Medulla oblongata (tissue), 1 donor: ENCODE results near the gene CCNG1.
"Not testable (repeated sequence)": the region's sequence is repeated elsewhere in the genome, so short reads cannot be mapped to it uniquely, and the experiment has no call there.

Source experiments
- DNase-seq: peaks from one replicate; pipeline ENCODE4 v3.0.0-alpha.2; 2015; ENCODE audit errors: extremely low spot score

Gene CCNG1

DNA sequence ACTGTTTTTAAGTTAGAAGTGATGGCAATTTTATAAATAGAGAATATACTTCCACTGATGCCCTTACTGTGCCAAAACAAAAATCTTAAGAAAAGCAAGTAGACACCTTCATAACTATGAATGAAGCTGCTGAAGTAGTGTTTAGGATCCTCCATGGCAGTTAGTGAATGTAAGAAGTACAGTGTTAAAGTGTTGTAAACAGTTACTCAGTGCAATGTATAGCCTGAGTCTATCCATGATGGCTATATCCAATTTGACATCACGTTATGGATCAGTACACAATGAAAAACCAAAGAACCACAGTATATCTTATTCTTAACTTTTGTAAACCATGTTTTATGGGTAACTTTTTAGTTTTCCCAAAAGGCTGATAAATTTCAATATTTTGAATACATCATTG, 7.1 kb downstream of the CCNG1 start:
- DNase-seq = no peak

DNA sequence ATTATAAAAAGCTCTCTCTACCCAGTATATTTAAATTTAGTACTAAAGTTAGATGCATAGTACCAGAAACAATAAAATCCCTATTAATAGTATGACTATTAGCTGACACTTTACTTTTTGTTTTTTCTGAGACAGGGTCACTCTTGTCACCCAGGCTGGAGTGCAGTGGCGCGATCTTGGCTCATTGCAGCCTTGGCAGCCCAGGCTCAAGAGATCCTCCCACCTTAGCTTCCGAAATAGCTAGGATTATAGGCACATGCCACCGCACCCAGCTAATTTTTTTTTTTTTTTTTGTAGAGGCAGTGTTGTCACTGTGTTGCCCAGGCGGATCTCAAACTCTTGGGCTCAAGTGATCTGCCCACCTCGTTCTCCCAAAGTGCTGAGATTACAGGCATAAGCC, 8.0 kb downstream of the CCNG1 start:
- DNase-seq = no peak

DNA sequence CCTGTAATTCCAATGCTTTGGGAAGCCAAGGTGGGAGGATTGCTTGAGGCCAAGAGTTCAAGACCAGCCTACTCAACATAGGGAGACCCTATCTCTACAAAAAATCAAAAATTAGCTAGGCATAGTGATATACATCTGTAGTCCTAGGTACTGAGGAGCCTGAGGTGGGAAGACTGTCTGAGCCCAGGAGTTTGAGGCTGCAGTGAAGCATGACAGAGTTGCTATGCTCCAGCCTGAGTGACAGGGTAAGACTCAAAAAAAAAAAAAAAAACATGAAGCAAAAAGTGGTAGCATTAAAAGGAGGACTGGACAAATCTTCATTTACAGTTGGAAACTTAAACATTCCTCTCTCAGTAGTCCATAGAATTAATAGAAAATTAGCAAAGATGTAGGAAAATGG, 9.8 kb downstream of the CCNG1 start:
- DNase-seq = no peak

GRCh38 chr5:163447875-163448274, 10.5 kb downstream of the CCNG1 start:
- no peak for DNase-seq

DNA sequence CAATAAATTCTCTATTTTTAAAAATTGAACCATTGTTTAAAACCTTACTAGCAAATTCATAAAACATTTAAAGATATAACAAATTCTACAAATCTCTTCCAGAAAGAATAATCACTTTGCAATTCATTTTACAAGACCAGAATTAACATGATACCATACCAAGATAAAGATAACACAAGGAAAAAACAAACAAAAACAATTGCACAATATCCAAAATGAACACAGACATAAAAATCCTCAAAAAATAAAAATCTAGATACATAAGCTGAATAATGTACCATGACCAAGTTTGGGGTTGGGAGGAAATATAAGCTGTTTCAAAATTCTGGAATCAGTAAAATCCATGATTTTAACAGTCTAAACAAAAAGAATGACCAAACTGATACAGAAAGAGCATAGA, 11.1 kb downstream of the CCNG1 start:
- no peak for DNase-seq

DNA sequence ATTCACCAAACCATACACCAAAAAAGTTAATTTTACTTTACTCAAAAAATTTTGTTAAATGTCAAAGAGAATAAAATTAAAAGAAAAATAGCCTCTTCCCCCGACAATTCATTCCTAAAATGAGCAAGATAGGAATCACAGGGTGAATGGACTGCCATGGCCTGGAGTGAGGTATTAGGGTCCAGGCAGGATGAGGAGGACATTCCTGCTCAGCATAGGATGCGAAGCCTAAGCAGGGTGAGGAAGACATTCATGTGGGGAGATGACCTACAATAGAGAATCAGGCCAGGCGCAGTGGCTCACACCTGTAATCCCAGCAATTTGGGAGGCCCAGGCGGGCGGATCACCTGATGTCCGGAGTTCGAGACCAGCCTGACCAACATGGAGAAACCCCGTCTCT, 14.1 kb downstream of the CCNG1 start:
- DNase-seq = no peak

GRCh38 chr5:163453705-163454104, 16.3 kb downstream of the CCNG1 start:
- DNase-seq = no peak

DNA sequence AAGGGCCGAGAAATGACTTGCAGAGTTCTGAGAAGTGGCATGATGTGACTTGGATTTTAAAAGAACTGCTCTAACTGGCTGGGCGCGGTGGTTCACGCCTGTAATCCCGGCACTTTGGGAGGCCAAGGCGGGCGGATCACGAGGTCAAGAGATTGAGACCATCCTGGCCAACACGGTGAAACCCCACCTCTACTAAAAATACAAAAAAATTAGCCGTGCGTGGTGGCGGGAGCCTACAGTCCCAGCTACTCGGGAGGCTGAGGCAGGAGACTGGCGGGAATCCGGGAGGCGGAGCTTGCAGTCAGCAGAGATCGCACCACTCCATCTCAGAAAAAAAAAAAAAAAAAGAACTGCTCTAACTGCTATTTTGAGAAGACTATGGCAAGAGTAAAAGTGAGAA, 18.0 kb downstream of the CCNG1 start:
- DNase-seq = not testable (repeated sequence)

GRCh38 chr5:163456029-163456589, 18.7 kb downstream of the CCNG1 start:
- no peak for DNase-seq

GRCh38 chr5:163456840-163457239, 19.4 kb downstream of the CCNG1 start:
- peak; percentile 38 for DNase-seq

GRCh38 chr5:163458778-163459385, 21.5 kb downstream of the CCNG1 start:
- DNase-seq = peak; percentile 24

GRCh38 chr5:163459462-163459818, 22.0 kb downstream of the CCNG1 start:
- no peak for DNase-seq

DNA sequence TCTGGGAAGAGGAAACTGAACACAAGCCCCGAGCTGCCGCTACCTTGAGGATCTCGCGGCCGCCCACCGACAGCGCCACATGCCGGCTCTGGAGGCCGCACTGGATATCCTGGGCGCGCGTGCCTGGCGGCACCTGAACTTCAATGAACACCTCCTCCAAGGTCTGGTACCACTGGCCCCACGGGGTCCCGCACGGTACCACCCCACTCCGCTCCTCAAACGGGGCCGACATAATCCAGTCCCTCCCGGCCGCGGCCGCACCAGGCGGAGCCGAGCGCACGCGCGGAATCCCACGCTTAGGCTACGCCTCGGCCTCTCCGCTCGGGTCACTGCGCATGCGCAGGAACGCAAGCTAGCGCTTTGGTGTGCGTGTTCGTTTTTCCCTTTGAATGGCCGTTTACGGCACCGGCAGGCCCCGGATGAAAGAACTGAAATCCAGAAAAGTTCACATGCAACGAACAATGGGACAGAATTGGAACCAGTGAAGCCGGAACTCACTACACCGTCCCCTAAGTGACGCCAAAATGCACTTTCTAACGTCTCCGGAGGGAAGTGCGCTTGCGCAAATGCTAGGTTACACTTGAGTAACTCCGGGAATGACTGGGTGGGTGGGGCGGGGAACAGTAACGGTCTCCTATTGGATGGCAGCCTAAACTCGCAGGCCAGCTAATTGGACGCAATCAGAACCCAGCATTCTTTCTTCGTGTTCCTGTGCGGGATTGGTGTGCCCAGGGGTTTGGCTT, 22.6 kb downstream of the CCNG1 start, which contains the start of gene NUDCD2:
NUDCD2 (minus strand) TSS at position 284 of the 743 bp plus-strand sequence; CDS start at position 232, 52 bp downstream.
- DNase-seq = peak; percentile 99

DNA sequence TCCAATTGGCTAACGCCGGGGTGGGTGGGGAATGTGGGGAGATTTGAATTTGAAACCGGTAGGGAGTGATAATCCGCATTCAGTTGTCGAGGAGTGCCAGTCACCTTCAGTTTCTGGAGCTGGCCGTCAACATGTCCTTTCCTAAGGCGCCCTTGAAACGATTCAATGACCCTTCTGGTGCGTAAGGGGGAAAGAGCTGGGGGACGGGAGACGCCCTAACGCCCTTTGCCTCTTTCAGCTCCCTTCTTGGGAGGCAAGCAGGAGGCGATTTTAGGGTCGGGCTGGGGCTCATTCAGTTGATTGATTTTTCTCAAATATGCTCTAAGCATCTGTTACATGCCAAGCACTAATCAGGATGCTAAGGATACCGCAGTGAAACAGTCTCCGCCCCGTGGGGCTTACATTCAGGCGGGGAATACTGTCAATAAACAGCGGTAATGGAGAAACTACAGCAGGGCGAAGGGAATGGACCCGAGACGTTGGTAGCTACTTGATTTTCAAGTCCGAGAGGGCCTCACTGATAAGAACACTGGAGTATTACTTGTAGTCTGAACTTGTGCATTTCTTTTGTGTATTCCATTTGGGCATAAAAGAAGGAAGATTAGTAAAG, 23.3 kb downstream of the CCNG1 start, which contains the start of gene HMMR:
HMMR (plus strand) TSS at position 71 of the 610 bp plus-strand sequence; CDS start at position 132, 61 bp downstream.
- no peak for DNase-seq

GRCh38 chr5:163463063-163463435, 25.7 kb downstream of the CCNG1 start:
- DNase-seq = no peak

- DNase-seq = no peak
Measured at GRCh38 chr5:163467682-163468081, 30.3 kb downstream of the CCNG1 start.

- peak; percentile 11 for DNase-seq
Measured at GRCh38 chr5:163473635-163474243, 36.3 kb downstream of the CCNG1 start.

DNA sequence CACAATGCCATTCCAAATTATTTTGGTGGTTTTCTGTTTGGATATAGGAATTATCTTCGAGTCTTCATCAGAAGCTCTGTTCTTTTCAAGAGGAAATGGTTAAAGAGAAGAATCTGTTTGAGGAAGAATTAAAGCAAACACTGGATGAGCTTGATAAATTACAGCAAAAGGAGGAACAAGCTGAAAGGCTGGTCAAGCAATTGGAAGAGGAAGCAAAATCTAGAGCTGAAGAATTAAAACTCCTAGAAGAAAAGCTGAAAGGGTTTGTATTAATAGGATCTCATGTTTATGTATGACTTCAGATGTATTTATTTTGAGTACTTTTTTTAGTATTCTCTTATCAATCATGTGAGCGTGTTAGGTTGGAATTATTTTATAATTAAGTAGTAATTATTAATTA, 38.0 kb downstream of the CCNG1 start:
- DNase-seq = no peak

DNA sequence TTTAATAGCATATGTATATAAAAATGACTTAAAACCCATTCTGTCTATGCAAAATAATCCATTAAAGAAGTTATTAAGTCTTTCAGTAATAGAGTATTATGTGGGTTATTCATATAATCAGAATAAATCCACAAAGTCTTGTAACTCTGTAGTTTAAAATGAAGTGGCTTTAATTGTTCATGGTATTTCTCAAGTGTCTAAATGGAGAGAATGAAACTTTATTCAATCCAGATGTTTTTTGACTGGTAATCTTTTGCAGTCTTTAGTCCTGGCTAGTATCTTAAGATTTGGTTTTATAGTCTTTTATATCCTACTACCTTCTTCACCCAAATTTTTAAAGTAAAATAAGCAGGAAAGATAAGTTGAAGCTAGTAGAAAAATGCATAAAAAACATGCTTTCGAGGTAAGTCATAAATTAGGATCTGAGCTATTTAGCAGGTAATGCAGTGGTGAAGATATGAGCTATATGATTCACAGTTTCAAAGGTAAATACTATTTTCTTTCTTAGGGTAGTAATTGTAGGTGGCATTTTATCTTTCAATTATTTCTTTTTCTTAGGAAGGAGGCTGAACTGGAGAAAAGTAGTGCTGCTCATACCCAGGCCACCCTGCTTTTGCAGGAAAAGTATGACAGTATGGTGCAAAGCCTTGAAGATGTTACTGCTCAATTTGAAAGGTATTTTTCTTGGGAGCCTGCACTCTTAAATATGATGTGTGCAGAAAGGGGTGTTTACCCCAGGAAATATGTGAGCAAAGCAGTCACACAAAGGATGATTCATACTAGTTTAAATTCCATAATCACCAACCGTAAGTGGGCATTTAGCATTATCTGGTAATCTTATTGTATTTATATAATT, 41.0 kb downstream of the CCNG1 start:
- no peak for DNase-seq

GRCh38 chr5:163478982-163479271, 41.5 kb downstream of the CCNG1 start:
- DNase-seq = no peak

- DNase-seq = no peak
Measured at GRCh38 chr5:163489055-163489744, 51.8 kb downstream of the CCNG1 start.
